B cell (primary cell): ENCODE results near the gene CUEDC2. TPM values are rescaled to one million over a fixed set of nuclear protein-coding genes. Genes with fewer than 3 reads are reported as not detected.

Source experiments
- ATAC-seq: fragments of 200-7000 bp; cut with Tn5 transposase; one replicate; pipeline ENCODE4 v1.10.0; 2021; ENCODE audit warnings: low read depth, mild to moderate bottlenecking, moderate number of reproducible peaks, moderate library complexity
- CTCF ChIA-PET: fragments of 350-600 bp; sonication (Branson Sonifier 250); formaldehyde crosslinking; loops from one replicate; lab custom pipeline; 2021; ENCODE audit warnings: antibody characterized with exemption, inconsistent platforms; lab: Charles Lee
- POLR2A ChIA-PET: fragments of 350-600 bp; sonication (Branson Sonifier 250); formaldehyde crosslinking; loops from one replicate; lab custom pipeline; 2021; ENCODE audit warnings: antibody characterized with exemption; lab: Charles Lee
- DNase-seq: peaks from one replicate; pipeline ENCODE4 v3.0.0; 2013
- H2AFZ ChIP-seq: 2 replicates; pipeline ENCODE4 v1.6.1; 2012; ENCODE audit warnings: mild to moderate bottlenecking, low read depth, low read length; ENCODE audit not compliant: insufficient read depth, poor library complexity, severe bottlenecking
- H3K27ac ChIP-seq, 2 donors: 1 replicate in 1 of 2; 2 replicates in 1 of 2; pipeline ENCODE4 v1.5.1; 2012 to 2013; ENCODE audit warnings: low read length in 2 of 2, mild to moderate bottlenecking in 2 of 2, moderate library complexity in 1 of 2
- H3K27me3 ChIP-seq, 4 experiments: fragments of 200-600 bp in 1 of 4; sonication (generic) in 1 of 4; replicated peaks in 1 of 4; 1 replicate in 2 of 4; 2 replicates in 2 of 4; pipeline versions ENCODE4 v1.6.1 to v1.7.0; 2013 to 2016; ENCODE audit warnings: low read length in 3 of 4, mild to moderate bottlenecking in 2 of 4, mixed read lengths in 1 of 4, moderate library complexity in 1 of 4; ENCODE audit not compliant: insufficient read depth in 4 of 4, control insufficient read depth in 3 of 4; ENCODE audit errors: control extremely low read depth in 1 of 4
- H3K36me3 ChIP-seq, 2 experiments: replicated peaks in 1 of 2; 1 replicate in 1 of 2; 2 replicates in 1 of 2; pipeline versions ENCODE4 v1.6.1 to v1.7.1; 2013; ENCODE audit warnings: low read length in 1 of 2; ENCODE audit not compliant: insufficient read depth in 2 of 2, control insufficient read depth in 1 of 2; ENCODE audit errors: control extremely low read depth in 1 of 2, extremely low read depth in 1 of 2
- H3K4me1 ChIP-seq, 2 donors: fragments of 200-600 bp in 1 of 2; sonication (generic) in 1 of 2; 1 replicate in 1 of 2; 2 replicates in 1 of 2; pipeline versions ENCODE4 v1.5.1 to v1.6.1; 2013 to 2017; ENCODE audit warnings: low read length in 2 of 2; ENCODE audit not compliant: control insufficient read depth in 2 of 2, insufficient read depth in 2 of 2
- H3K4me2 ChIP-seq: replicated peaks from 2 replicates; pipeline ENCODE3; 2012; ENCODE audit warnings: mild to moderate bottlenecking, low read depth, low read length; ENCODE audit not compliant: poor library complexity, severe bottlenecking
- H3K4me3 ChIP-seq, 5 experiments: fragments of 200-600 bp in 1 of 5; sonication (generic) in 1 of 5; 1 replicate in 3 of 5; 2 replicates in 2 of 5; pipeline versions ENCODE4 v1.5.1 to v1.7.0; 2011 to 2016; ENCODE audit warnings: low read length in 4 of 5, mild to moderate bottlenecking in 4 of 5, low read depth in 2 of 5, control low read depth in 1 of 5, moderate library complexity in 1 of 5; ENCODE audit not compliant: insufficient read depth in 1 of 5; ENCODE audit errors: control extremely low read depth in 1 of 5, extremely low read depth in 1 of 5
- H3K79me2 ChIP-seq: fragments of 200-600 bp; sonication (generic); one replicate; pipeline ENCODE4 v1.6.0; 2016; ENCODE audit warnings: low read length; ENCODE audit not compliant: control insufficient read depth, insufficient read depth
- H3K9ac ChIP-seq: fragments of 200-600 bp; sonication (generic); 2 replicates; pipeline ENCODE4 v1.6.1; 2017; ENCODE audit warnings: mild to moderate bottlenecking, low read length, moderate library complexity
- H3K9me3 ChIP-seq, 3 donors: one replicate each; pipeline versions ENCODE4 v1.6.1 to v1.7.1; 2013; ENCODE audit warnings: low read length in 2 of 3; ENCODE audit not compliant: control insufficient read depth in 2 of 3, insufficient read depth in 1 of 3; ENCODE audit errors: control extremely low read depth in 1 of 3
- H4K20me1 ChIP-seq: 2 replicates; pipeline ENCODE4 v1.6.0; 2012; ENCODE audit warnings: mild to moderate bottlenecking, low read length; ENCODE audit not compliant: insufficient read depth, control insufficient read depth, poor library complexity, severe bottlenecking
- H3K27ac Mint-ChIP-seq: one replicate; pipeline ENCODE4 v1.8.0; 2021; ENCODE audit warnings: mixed read lengths
- H3K27me3 Mint-ChIP-seq: one replicate; pipeline ENCODE4 v1.8.0; 2021; ENCODE audit warnings: mixed read lengths
- H3K4me1 Mint-ChIP-seq: one replicate; pipeline ENCODE4 v1.8.0; 2021; ENCODE audit warnings: mixed read lengths
- H3K4me3 Mint-ChIP-seq: one replicate; pipeline ENCODE4 v1.8.0; 2021; ENCODE audit warnings: mixed read lengths
- H3K9me3 Mint-ChIP-seq: one replicate; pipeline ENCODE4 v1.8.0; 2022; ENCODE audit warnings: mixed read lengths; ENCODE audit not compliant: insufficient read depth
- EZH2 ChIP-seq: IDR thresholded peaks from 2 replicates; pipeline ENCODE4 v1.6.1; 2012; ENCODE audit warnings: borderline replicate concordance, low read depth, mild to moderate bottlenecking, moderate library complexity, low read length; ENCODE audit not compliant: insufficient read depth, poor library complexity, severe bottlenecking
- WGBS: methylation state at CpG from one replicate; pipeline ENCODE4 v1.1.5; 2013; ENCODE audit warnings: missing lambda C conversion rate; ENCODE audit not compliant: insufficient coverage; 5-methylcytosine and 5-hydroxymethylcytosine counted together
- intact Hi-C: fragments of 100-400 bp; cut with micrococcal nuclease; formaldehyde crosslinking; loops from one replicate; pipeline ENCODE4 v1.10.0; 2022
- polyA plus RNA-seq: library from polyadenylated mRNA; depleted of rRNA; stranded (reverse); fragments of >200 nt; gene quantifications from 2 replicates; pipeline ENCODE4 v1.2.3, GENCODE V29; 2012
- total RNA-seq, 2 donors: library from RNA; stranded (reverse); fragments of 120-200 nt in 1 of 2; gene quantifications; 1 replicate in 1 of 2; 2 replicates in 1 of 2; pipeline versions ENCODE4 v1.2.3 to v1.2.4, GENCODE V29; 2013 to 2022
- TF ChIP-seq, protein P1 (sequence below): fragments of 200-600 bp; IDR thresholded peaks from one replicate; pipeline ENCODE4 v1.8.0; 2022; ENCODE audit warnings: antibody characterized with exemption, mild to moderate bottlenecking

CUEDC2 gene
- total and polyA plus RNA-seq, 2 donors (not counting 1 experiment from before 2014, with no cell fraction given): 35.6 to 49.4 TPM

DNA sequence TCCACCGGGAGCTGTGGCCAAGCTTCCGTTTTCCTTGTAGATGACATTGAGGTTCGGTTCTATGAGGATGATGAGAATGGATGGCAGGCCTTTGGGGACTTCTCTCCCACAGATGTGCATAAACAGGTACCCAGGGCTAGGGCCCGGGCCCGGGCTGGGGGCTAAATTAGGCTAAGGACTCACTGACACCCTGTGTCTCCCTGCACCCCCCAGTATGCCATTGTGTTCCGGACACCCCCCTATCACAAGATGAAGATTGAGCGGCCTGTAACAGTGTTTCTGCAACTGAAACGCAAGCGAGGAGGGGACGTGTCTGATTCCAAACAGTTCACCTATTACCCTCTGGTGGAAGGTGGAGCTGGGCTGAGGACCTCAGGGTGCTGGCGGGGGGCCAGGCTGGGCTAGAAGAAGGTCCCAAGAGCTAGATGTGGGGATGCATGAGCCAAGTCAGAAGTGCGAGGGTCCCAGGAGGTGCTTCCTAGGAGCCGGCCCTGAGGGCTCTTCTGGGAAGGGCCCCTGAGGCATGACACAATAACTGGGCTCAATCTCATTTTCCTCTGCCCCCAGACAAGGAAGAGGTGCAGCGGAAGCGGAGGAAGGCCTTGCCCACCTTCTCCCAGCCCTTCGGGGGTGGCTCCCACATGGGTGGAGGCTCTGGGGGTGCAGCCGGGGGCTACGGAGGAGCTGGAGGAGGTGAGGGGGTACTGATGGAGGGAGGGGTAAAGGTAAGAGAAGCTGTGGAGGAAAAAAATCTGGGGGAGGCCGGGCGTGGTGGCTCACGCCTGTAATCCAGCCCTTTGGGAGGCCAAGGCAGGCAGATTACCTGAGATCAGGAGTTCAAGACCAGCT lies 34.0 kb downstream of the CUEDC2 start:
- Mint-ChIP-seq H3K4me1 (peaks cover 44% of the 10 kb centered on the region), H3K27ac (peak overlapping the region; percentile 80), H3K9me3 (no peaks in the 10 kb centered on the region), H3K27me3 (no peaks in the 10 kb centered on the region), H3K4me3 (peak overlapping the region; percentile 95)
- no peaks in the 10 kb centered on the region for H3K9me3 ChIP-seq
- H2AFZ ChIP-seq: no peak overlapping the region
- no peaks in the 10 kb centered on the region for H3K27me3 ChIP-seq
- CTCF ChIA-PET: interaction anchor here (0.7 to 8.8 kb wide), 24 partner anchors 9 to 566 kb away, joined by 3 to 108 read pairs (median 5); partner anchors contain the start of genes C10orf95, CUEDC2, FBXL15 and PITX3
- H4K20me1 ChIP-seq: peaks cover 75% of the 10 kb centered on the region
- H3K27ac ChIP-seq: peak overlapping the region; percentile 74 to 80
- DNase-seq (peak; percentile 37), ATAC-seq (no peak)
- no peak overlapping the region for H3K9ac ChIP-seq
- intact Hi-C loops: loop anchor here (1.0 kb wide), 5 partner anchors 11 to 168 kb away; partner anchors contain the start of genes ACTR1A and FBXL15
- H3K79me2 ChIP-seq: peaks cover 45% of the 10 kb centered on the region
- H3K4me1 ChIP-seq: peaks cover 40 to 51% of the 10 kb centered on the region in 2 donors
- POLR2A ChIA-PET: interaction anchor here (0.6 to 2.6 kb wide), 5 partner anchors 23 to 1485 kb away, joined by 3 to 11 read pairs (median 4); partner anchors contain the start of genes C10orf95 and FBXL15
- 84% methylated on average over 11 of the region's 21 CpGs for WGBS
- TF ChIP-seq, protein P1, sequence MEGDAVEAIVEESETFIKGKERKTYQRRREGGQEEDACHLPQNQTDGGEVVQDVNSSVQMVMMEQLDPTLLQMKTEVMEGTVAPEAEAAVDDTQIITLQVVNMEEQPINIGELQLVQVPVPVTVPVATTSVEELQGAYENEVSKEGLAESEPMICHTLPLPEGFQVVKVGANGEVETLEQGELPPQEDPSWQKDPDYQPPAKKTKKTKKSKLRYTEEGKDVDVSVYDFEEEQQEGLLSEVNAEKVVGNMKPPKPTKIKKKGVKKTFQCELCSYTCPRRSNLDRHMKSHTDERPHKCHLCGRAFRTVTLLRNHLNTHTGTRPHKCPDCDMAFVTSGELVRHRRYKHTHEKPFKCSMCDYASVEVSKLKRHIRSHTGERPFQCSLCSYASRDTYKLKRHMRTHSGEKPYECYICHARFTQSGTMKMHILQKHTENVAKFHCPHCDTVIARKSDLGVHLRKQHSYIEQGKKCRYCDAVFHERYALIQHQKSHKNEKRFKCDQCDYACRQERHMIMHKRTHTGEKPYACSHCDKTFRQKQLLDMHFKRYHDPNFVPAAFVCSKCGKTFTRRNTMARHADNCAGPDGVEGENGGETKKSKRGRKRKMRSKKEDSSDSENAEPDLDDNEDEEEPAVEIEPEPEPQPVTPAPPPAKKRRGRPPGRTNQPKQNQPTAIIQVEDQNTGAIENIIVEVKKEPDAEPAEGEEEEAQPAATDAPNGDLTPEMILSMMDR: no peak
- no peak for TF ChIP-seq EZH2
- H3K36me3 ChIP-seq: peaks cover 0 to 53% of the 10 kb centered on the region in 2 experiments
- peak overlapping the region in 2 of 5 experiments; percentile 29 to 47 for H3K4me3 ChIP-seq
- peak overlapping the region; percentile 87 for H3K4me2 ChIP-seq
